HG02885 (cell line): ENCODE data around the gene FBXO31.

Experiments used
- ATAC-seq: cut with Tn5 transposase; IDR thresholded peaks from one replicate; pipeline ENCODE4 v1.9.1; 2021; ENCODE audit warnings: mild to moderate bottlenecking; ENCODE audit not compliant: unreplicated experiment, poor library complexity

Gene FBXO31

GRCh38 chr16:87383505-87384161 lies at the start of gene FBXO31:
Gene FBXO31 (minus strand): TSS chr16:87383776. CDS start chr16:87383744, 32 bp downstream.
- peak; percentile 53 for ATAC-seq

- ATAC-seq: no peak
These were observed 48.8 kb upstream of the FBXO31 start for GRCh38 chr16:87432330-87432915.

- no peak for ATAC-seq
These were observed 48.4 kb upstream of the FBXO31 start for GRCh38 chr16:87431926-87432325.

- no peak for ATAC-seq
These were observed 43.0 kb upstream of the FBXO31 start for GRCh38 chr16:87426423-87427215.

- no peak for ATAC-seq
These were observed 42.4 kb upstream of the FBXO31 start for GRCh38 chr16:87425941-87426340.

GRCh38 chr16:87424266-87424665 lies 40.7 kb upstream of the FBXO31 start:
- ATAC-seq: no peak

GRCh38 chr16:87423429-87423828 lies 39.9 kb upstream of the FBXO31 start:
- ATAC-seq: no peak

- no peak for ATAC-seq
These were observed 38.5 kb upstream of the FBXO31 start for GRCh38 chr16:87422106-87422505.

GRCh38 chr16:87421003-87421912 lies 37.7 kb upstream of the FBXO31 start:
- no peak for ATAC-seq

GRCh38 chr16:87420026-87421002 lies 36.7 kb upstream of the FBXO31 start:
- no peak for ATAC-seq

GRCh38 chr16:87418644-87419043 lies 35.1 kb upstream of the FBXO31 start:
- no peak for ATAC-seq

GRCh38 chr16:87418216-87418615 lies 34.6 kb upstream of the FBXO31 start:
- ATAC-seq: no peak

GRCh38 chr16:87417528-87417910 lies 33.9 kb upstream of the FBXO31 start:
- no peak for ATAC-seq

- ATAC-seq: no peak
These were observed 33.4 kb upstream of the FBXO31 start for GRCh38 chr16:87416826-87417527.

- ATAC-seq: no peak
These were observed 31.9 kb upstream of the FBXO31 start for GRCh38 chr16:87415441-87415840.

- ATAC-seq: no peak
These were observed 30.7 kb upstream of the FBXO31 start for GRCh38 chr16:87414251-87414680.

- ATAC-seq: no peak
These were observed 29.4 kb upstream of the FBXO31 start for GRCh38 chr16:87412996-87413421.

GRCh38 chr16:87412371-87412995 lies 28.9 kb upstream of the FBXO31 start:
- ATAC-seq: no peak
